Measurements from ENCODE around the gene MRS2. TPM values are rescaled to one million over a fixed set of nuclear protein-coding genes. Genes with fewer than 3 reads are reported as not detected.

MRS2 gene
- polyA plus RNA-seq, 2 of the 4 experiments (the other 2 are of a cell fraction): 21.8 to 24.8 TPM

- no peak for TF ChIP-seq USF2 (IDR thresholded peaks at IDR 0.05)
- TF ChIP-seq ZC3H11A (IDR thresholded peaks at IDR 0.05): no peak
- TF ChIP-seq NR3C1 (IDR thresholded peaks at IDR 0.05): no peak
- TF ChIP-seq HOXB13 (CRISPR knock-in tag; IDR thresholded peaks at IDR 0.05; ENCODE audit: low read depth): no peak
- no peak for TF ChIP-seq SREBF2 (IDR thresholded peaks at IDR 0.05)
- TF ChIP-seq ELK1 (IDR thresholded peaks at IDR 0.05; ENCODE audit: low read depth, low read length): no peak
- TF ChIP-seq ESRRA (IDR thresholded peaks at IDR 0.05; ENCODE audit: borderline replicate concordance, low read length): no peak
Measured at GRCh38 chr6:24408719-24409410, 6.1 kb downstream of the MRS2 start (continued).

GRCh38 chr6:24410622-24411021 lies 7.9 kb downstream of the MRS2 start:
- H3K9me3 ChIP-seq: no peaks in the 10 kb centered on the region
- TF ChIP-seq FOXS1 (CRISPR knock-in tag; IDR thresholded peaks at IDR 0.05) (no peak), JUNB (IDR thresholded peaks at IDR 0.05) (no peak), HMGXB4 (CRISPR knock-in tag; IDR thresholded peaks at IDR 0.05; ENCODE audit: borderline replicate concordance) (no peak), EHF (CRISPR knock-in tag; IDR thresholded peaks at IDR 0.05) (no peak), FOSL2 (IDR thresholded peaks at IDR 0.05) (no peak), FOSL2 (CRISPR knock-in tag; IDR thresholded peaks at IDR 0.05) (no peak), HOXB13 (CRISPR knock-in tag; IDR thresholded peaks at IDR 0.05; ENCODE audit: low read depth) (no peak), MAZ (IDR thresholded peaks at IDR 0.05; ENCODE audit: borderline replicate concordance, low read depth, low read length) (no peak), ATOH8 (CRISPR knock-in tag; IDR thresholded peaks at IDR 0.05; ENCODE audit: low read depth) (no peak), RFX5 (IDR thresholded peaks at IDR 0.05) (no peak)
- ChIA-PET POLR2A (no interaction called here), CTCF (no interaction called here)
- WGBS (ENCODE audit: missing lambda C conversion rate): 94% methylated on average over 3 of the region's 3 CpGs
- no peak for ATAC-seq
- no peak overlapping the region for H3K4me2 ChIP-seq
- DNase-seq (ENCODE audit: low read depth in 1 of 2, low spot score in 1 of 2): no peak
- no peaks in the 10 kb centered on the region for H3K4me1 ChIP-seq
- H3K4me3 ChIP-seq: no peak overlapping the region
- no peak overlapping the region for H3K27ac ChIP-seq
- no peak for FAIRE-seq

- Histone ChIP-seq H3K27ac (no peak overlapping the region), H3K4me2 (no peak overlapping the region), H3K4me3 (no peak overlapping the region), H3K4me1 (no peaks in the 10 kb centered on the region), H3K9me3 (no peaks in the 10 kb centered on the region)
- no peak for ATAC-seq
- WGBS (ENCODE audit: missing lambda C conversion rate): 95% methylated on average over 4 of the region's 4 CpGs
- FAIRE-seq: no peak
- ChIA-PET CTCF (no interaction called here), POLR2A (no interaction called here)
- TF ChIP-seq PBX3 (IDR thresholded peaks at IDR 0.05) (no peak), REST (IDR thresholded peaks at IDR 0.05) (no peak), HMGXB4 (CRISPR knock-in tag; IDR thresholded peaks at IDR 0.05; ENCODE audit: borderline replicate concordance) (no peak), KDM1A (IDR thresholded peaks at IDR 0.05; ENCODE audit: low read depth) (no peak), GATA3 (IDR thresholded peaks at IDR 0.05; ENCODE audit: borderline replicate concordance) (no peak), POLR2A (IDR thresholded peaks at IDR 0.05; ENCODE audit: low read length) (no peak), CEBPB (IDR thresholded peaks at IDR 0.05) (no peak), EP300 (IDR thresholded peaks at IDR 0.05) (no peak), EHMT2 (IDR thresholded peaks at IDR 0.05; ENCODE audit: low read depth) (no peak)
- DNase-seq (ENCODE audit: low read depth in 1 of 2, low spot score in 1 of 2): no peak
Measured at GRCh38 chr6:24412294-24412693, 9.6 kb downstream of the MRS2 start.

Data from A549 (cell line).